ENCODE measurements around the gene CARD16.
A peak's percentile ranks its signal among the peaks of the same experiment; 100 is the strongest.

Gene CARD16

GRCh38 chr11:105004021-105004420 lies 41.1 kb downstream of the CARD16 start:
- H3K4me3 ChIP-seq (ENCODE audit: low read length) = no peak overlapping the region

DNA sequence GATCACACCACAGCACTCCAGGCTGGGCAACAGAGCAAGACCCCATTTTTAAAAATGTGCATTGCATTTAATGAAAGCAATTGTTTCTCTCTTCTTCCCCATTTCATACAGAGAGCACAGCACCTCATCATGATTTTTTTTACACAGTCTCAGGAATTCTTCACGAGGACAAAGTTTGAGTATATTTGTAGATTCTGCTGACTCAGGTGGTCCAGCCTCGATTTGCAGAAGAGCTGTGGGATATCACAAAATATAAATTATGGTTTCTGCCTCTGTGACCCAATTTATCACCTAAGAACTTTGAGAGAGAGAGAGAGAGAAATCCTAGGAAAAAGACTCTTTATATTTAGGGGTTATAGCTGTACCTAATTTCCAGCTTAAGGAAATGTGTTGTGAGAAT lies 42.0 kb downstream of the CARD16 start:
- DNase-seq (ENCODE audit: low read depth, low spot score) = no peak
- no peak overlapping the region for H3K4me3 ChIP-seq (ENCODE audit: low read length)

More at GRCh38 chr11:105004021-105004420, 41.1 kb downstream of the CARD16 start:
- DNase-seq (ENCODE audit: low read depth, low spot score) = no peak

GRCh38 chr11:105000797-105001196 lies 44.3 kb downstream of the CARD16 start:
- DNase-seq (ENCODE audit: low read depth, low spot score) = peak; percentile 4
- H3K4me3 ChIP-seq (ENCODE audit: low read length) = no peak overlapping the region

DNA sequence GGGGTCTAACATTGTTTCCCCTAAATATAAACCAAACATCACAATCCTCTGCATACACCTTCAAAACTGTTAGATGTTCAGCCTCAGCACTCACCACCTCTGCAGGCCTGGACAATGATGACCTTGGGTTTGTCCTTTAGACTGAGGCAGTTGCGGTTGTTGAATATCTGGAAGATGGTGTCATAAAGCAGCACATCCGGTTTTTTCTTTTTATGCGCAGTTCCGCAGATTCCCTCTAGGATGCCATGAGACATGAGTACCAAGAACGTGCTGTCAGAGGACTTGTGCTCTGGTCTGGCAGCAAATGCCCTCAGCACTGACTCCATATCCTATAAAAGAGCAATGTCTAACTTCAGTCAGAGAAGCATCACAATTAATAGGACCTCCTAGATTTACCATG lies 45.0 kb downstream of the CARD16 start:
- no peak overlapping the region for H3K4me3 ChIP-seq (ENCODE audit: low read length)
- DNase-seq (ENCODE audit: low read depth, low spot score) = no peak

DNA sequence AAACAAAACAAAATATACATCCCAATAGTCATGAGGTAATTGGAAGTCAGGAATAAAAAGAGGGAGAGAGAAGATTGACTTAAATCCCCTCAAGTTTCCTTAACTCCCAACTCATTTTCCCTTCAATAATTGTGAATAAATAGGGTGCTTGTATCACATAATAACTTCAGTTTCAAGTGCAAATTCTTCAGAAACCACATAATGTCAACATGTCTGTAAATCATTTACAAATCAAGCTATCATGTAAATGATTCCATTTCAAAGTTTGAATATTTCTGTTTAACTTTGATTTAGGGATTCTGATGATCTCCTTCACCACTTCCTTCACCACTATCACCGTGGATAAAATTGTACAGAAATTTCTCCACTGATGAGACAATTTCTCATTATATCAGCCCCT lies 45.4 kb downstream of the CARD16 start:
- DNase-seq (ENCODE audit: low read depth, low spot score) = no peak
- H3K4me3 ChIP-seq (ENCODE audit: low read length) = no peak overlapping the region

- no peak for DNase-seq (ENCODE audit: low read depth, low spot score)
- no peak overlapping the region for H3K4me3 ChIP-seq (ENCODE audit: low read length)
These were observed 47.8 kb downstream of the CARD16 start for GRCh38 chr11:104997288-104997687.

DNA sequence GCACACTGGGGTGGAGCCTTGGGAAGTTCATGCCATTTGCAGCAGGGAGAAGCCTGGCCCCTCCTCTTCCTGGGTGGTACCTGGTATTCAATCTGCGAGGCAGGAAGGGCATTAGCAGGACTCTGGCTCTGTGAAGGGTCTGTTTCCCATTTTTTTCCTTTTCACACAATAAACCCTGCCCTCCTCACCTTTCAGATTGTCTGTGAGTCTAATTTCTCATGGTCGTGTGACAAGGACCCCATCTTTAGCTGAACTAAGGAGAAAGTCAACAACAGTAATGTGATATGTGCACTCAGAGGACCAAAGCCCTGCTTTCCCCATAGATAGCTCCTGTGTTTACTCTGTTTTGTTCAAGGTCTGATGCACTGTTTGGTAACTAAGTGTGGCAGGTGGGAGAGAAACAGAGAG lies 50.1 kb downstream of the CARD16 start:
- DNase-seq (ENCODE audit: low read depth, low spot score) = no peak
- H3K4me3 ChIP-seq (ENCODE audit: low read length) = no peak overlapping the region

DNA sequence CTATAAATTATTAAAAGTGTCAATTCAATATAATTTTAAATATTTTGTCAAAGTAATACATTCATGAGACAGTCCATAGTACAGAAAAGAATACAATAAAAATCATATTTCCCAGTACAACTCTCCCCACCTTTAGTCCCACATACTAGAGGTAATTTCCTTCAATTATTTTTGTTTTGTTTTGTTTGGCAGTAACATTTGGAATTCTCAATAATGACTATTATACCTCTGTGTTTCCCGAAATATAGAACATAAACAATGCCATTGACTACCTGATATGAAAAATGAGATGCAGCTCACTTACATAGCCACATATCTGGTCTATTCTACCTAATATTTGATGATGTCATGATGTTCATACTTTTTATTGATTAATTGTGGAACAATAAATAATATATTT lies 52.4 kb downstream of the CARD16 start:
- no peak for DNase-seq (ENCODE audit: low read depth, low spot score)
- no peak overlapping the region for H3K4me3 ChIP-seq (ENCODE audit: low read length)

GRCh38 chr11:104991994-104992393 lies 53.1 kb downstream of the CARD16 start:
- DNase-seq (ENCODE audit: low read depth, low spot score) = no peak
- no peak overlapping the region for H3K4me3 ChIP-seq (ENCODE audit: low read length)

Measured in Jurkat, Clone E6-1 (cell line).